ENCODE results near the gene ACP1. TPM values are rescaled to one million over a fixed set of nuclear protein-coding genes. Genes with fewer than 3 reads are reported as not detected.
A peak's percentile ranks its signal among the peaks of the same experiment; 100 is the strongest.

The ACP1 gene
- total RNA-seq, 1 donor from 2014 or later: 68.4 TPM

DNA sequence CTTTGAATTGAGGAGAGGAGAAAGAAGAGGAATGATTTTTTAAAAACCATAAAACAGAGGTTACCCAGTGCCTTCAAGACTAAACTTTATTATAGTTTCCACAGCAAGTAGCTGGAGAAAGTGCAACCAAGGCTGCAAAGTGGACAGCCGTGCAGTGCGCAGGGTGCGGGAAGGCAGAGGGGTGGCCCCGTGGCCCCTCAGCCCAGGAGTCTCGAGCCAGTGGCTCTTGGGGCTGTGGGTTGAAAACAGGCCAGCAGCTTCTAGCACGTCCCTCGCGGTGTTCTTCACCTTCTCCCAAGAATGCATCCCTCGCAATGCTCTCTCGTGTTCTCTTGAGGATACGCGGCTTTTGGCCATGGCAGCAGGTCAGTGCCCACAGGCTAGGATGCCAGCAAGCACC, 51.6 kb downstream of the ACP1 start:
- TF ChIP-seq, protein P1, sequence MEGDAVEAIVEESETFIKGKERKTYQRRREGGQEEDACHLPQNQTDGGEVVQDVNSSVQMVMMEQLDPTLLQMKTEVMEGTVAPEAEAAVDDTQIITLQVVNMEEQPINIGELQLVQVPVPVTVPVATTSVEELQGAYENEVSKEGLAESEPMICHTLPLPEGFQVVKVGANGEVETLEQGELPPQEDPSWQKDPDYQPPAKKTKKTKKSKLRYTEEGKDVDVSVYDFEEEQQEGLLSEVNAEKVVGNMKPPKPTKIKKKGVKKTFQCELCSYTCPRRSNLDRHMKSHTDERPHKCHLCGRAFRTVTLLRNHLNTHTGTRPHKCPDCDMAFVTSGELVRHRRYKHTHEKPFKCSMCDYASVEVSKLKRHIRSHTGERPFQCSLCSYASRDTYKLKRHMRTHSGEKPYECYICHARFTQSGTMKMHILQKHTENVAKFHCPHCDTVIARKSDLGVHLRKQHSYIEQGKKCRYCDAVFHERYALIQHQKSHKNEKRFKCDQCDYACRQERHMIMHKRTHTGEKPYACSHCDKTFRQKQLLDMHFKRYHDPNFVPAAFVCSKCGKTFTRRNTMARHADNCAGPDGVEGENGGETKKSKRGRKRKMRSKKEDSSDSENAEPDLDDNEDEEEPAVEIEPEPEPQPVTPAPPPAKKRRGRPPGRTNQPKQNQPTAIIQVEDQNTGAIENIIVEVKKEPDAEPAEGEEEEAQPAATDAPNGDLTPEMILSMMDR (IDR thresholded peaks at IDR 0.05): no peak
- Histone ChIP-seq H3K4me3 (no peak overlapping the region), H3K4me1 (no peaks in the 10 kb centered on the region), H3K27me3 (no peaks in the 10 kb centered on the region), H3K9me3 (no peaks in the 10 kb centered on the region), H3K27ac (no peak overlapping the region), H3K36me3 (no peaks in the 10 kb centered on the region)
- intact Hi-C loops (cut with DNase I): no loop called here
- DNase-seq: no peak
- no peak for ATAC-seq

DNA sequence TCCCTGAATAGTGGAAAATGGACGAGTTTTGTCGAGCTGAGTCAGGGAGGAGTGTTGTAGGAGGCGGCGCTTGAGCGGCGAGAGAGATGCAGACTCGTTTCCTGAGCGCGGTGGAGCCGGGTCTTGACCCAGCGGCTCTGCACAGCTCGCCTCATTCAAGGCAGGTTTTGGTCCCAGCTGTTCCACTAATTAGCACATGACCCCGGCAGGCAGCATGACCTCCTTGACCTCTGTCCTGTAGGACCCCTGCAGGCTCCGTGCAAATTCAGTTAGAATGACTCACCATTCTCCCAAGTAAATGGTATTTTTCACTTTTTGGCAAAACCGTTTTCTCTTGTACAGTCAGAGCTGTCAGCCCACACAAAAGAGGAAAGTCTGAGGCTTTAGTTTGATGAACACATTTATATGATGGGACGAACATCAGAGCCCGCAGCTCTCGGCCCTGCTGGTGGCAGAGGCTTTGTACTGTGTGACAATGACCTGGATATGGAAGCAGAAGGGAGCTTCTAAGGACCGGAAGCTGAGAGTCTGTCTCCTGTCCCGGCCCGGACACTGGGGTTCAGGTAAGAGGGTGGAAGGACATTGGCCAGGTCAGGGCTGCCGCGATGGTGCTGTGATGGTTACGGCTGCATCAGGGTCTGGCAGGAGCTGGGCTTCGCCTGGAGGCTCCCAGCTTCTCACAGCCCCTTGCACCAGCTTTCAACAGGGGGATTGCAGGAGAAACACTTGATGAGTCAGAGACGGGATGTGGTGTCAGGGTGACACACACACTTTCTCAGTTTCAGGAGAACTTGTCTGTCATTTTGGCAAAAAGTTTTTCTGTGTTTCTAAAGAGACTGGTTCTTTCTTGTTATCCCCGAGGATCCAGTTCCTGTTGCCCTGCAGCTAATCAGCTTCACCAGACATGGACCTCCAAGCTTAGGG, 53.0 kb downstream of the ACP1 start:
- Histone ChIP-seq H3K4me3 (no peak overlapping the region), H3K27ac (peak overlapping the region; percentile 36), H3K4me1 (no peaks in the 10 kb centered on the region), H3K9me3 (no peaks in the 10 kb centered on the region), H3K27me3 (no peaks in the 10 kb centered on the region), H3K36me3 (no peaks in the 10 kb centered on the region)
- no peak for DNase-seq
- intact Hi-C loops (cut with DNase I): no loop called here
- no peak for ATAC-seq
- TF ChIP-seq, protein P1 (IDR thresholded peaks at IDR 0.05): no peak

DNA sequence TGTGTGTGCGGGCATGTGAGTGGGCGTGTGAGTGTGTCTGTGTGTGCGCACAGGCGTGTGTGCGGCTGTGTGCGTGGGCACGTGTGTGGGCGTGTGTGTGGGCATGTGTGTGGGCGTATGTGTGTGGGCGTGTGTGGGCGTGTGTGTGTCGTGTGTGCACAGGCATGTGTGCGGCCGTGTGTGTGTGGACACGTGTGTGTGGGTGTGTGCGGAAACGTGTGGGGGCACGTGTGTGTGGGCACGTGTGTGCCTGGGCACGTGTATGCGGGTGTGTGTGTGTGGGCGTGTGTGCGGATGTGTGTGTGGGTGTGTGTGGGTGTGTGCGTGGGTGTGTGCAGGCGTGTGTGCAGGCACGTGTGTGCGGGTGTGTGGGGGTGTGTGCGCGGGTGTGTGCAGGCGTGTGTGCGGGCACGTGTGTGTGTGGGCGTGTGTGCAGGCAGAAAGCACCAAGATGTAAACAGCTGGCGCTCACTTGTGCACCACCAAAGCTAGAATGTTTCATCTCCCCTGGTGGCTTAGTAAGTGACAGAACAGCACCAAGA, 54.4 kb downstream of the ACP1 start:
- ATAC-seq (peak; percentile 31), DNase-seq (no peak)
- intact Hi-C loops (cut with DNase I): no loop called here
- Histone ChIP-seq H3K27ac (no peak overlapping the region), H3K4me1 (no peaks in the 10 kb centered on the region), H3K36me3 (no peaks in the 10 kb centered on the region), H3K9me3 (no peaks in the 10 kb centered on the region), H3K4me3 (no peak overlapping the region), H3K27me3 (no peaks in the 10 kb centered on the region)
- TF ChIP-seq, protein P1 (IDR thresholded peaks at IDR 0.05): no peak

DNA sequence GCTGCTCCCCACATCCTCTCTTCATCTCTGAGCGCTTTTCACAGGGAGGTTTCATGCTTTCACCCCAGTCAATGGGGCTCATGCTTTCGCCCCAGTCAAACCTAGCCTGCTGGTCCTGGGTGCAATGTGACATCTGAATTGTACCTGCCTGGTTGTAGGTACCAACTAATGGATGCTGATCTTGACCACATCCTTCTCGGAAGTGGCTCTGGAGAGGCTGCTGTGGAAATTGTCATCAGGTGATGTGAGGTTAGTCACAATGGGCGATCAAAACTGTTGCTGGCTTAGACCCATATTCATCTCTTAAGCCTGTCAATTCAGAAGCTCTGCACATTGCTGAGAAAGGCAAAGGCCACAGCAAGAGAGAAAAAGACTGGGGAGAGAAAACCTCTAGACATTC, 55.8 kb downstream of the ACP1 start:
- Histone ChIP-seq H3K36me3 (no peaks in the 10 kb centered on the region), H3K27ac (no peak overlapping the region), H3K4me3 (no peak overlapping the region), H3K9me3 (no peaks in the 10 kb centered on the region), H3K4me1 (no peaks in the 10 kb centered on the region), H3K27me3 (no peaks in the 10 kb centered on the region)
- no peak for ATAC-seq
- DNase-seq: no peak
- intact Hi-C loops (cut with DNase I): no loop called here
- TF ChIP-seq, protein P1 (IDR thresholded peaks at IDR 0.05): no peak

DNA sequence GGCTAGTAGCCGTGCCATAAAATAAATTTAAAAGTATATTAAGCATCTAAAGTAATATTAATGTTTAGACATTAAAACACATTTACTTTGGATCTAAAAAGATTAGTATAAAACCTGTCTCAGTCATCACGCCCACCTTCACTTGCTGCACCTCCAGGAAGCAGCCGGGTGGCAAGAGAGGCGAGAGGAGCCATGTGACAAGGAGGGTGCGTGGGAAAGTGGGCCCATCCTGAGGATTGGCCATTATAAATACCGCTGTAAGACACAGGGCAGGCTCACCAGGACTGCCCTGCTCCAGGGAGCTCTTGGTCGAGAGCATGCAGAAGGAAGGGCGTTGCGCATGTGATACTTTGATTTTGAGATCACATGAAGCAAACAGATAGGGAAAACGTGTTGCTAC, 57.6 kb downstream of the ACP1 start:
- Histone ChIP-seq H3K4me3 (no peak overlapping the region), H3K27me3 (no peaks in the 10 kb centered on the region), H3K4me1 (no peaks in the 10 kb centered on the region), H3K27ac (no peak overlapping the region), H3K9me3 (peaks cover under 1% of the 10 kb centered on the region), H3K36me3 (no peaks in the 10 kb centered on the region)
- DNase-seq (no peak), ATAC-seq (no peak)
- intact Hi-C loops (cut with DNase I): no loop called here
- TF ChIP-seq, protein P1 (IDR thresholded peaks at IDR 0.05): no peak
